Lung (tissue), 12 donors: Measurements from ENCODE around the gene DPH6. TPM values are rescaled to one million over a fixed set of nuclear protein-coding genes. Genes with fewer than 3 reads are reported as not detected.

ENCODE experiments used
- ATAC-seq: fragments of 200-7000 bp; cut with Tn5 transposase; one replicate; pipeline ENCODE4 v1.9.1; 2020; ENCODE audit warnings: moderate number of reproducible peaks; ENCODE audit not compliant: insufficient read depth, low FRiP score
- DNase-seq, 3 donors: peaks; one replicate each; pipeline ENCODE4 v3.0.0-alpha.2; 2013 to 2017
- H3K27ac ChIP-seq, 2 donors: one replicate each; pipeline ENCODE4 v1.5.1; 2013; ENCODE audit warnings: mild to moderate bottlenecking in 2 of 2, moderate library complexity in 2 of 2, control low read depth in 1 of 2, inconsistent platforms in 1 of 2, low read depth in 1 of 2, low read length in 1 of 2
- H3K27me3 ChIP-seq, 3 donors: one replicate each; pipeline ENCODE4 v1.5.1; 2013; ENCODE audit warnings: low read length in 2 of 3; ENCODE audit not compliant: control insufficient read depth in 3 of 3, insufficient read depth in 3 of 3
- H3K36me3 ChIP-seq, 4 donors: one replicate each; pipeline ENCODE4 v1.5.1; 2013; ENCODE audit warnings: low read length in 4 of 4, mild to moderate bottlenecking in 1 of 4, moderate library complexity in 1 of 4; ENCODE audit not compliant: control insufficient read depth in 4 of 4, insufficient read depth in 4 of 4
- H3K4me1 ChIP-seq, 5 donors: one replicate each; pipeline ENCODE4 v1.5.1; 2013; ENCODE audit warnings: low read length in 5 of 5, mild to moderate bottlenecking in 2 of 5, moderate library complexity in 1 of 5; ENCODE audit not compliant: control insufficient read depth in 5 of 5, insufficient read depth in 5 of 5
- H3K4me3 ChIP-seq: one replicate; pipeline ENCODE4 v1.5.1; 2013; ENCODE audit warnings: mild to moderate bottlenecking, control low read depth, moderate library complexity
- H3K9ac ChIP-seq, 2 donors: one replicate each; pipeline ENCODE4 v1.5.1; 2013; ENCODE audit warnings: low read length in 2 of 2, control low read depth in 1 of 2; ENCODE audit not compliant: insufficient read depth in 1 of 2
- H3K9me3 ChIP-seq, 4 donors: one replicate each; pipeline ENCODE4 v1.5.1; 2013; ENCODE audit warnings: low read length in 3 of 4, mild to moderate bottlenecking in 1 of 4, moderate library complexity in 1 of 4; ENCODE audit not compliant: control insufficient read depth in 4 of 4, insufficient read depth in 3 of 4
- CTCF ChIP-seq: IDR thresholded peaks from 2 replicates; pipeline ENCODE4 v1.5.1; 2012; ENCODE audit warnings: mild to moderate bottlenecking; ENCODE audit errors: control extremely low read depth, extremely low read depth
- WGBS, 2 donors: extraction: QIAGEN DNeasy Blood & Tissue Kit; methylation state at CpG; one replicate each; pipeline ENCODE4 v1.1.7; 2013; 5-methylcytosine and 5-hydroxymethylcytosine counted together
- polyA plus RNA-seq, 2 donors: library from polyadenylated mRNA; stranded (reverse); fragments of 200-250 nt; gene quantifications; one replicate each; pipeline ENCODE4 v1.2.1, GENCODE V29; 2013
- total RNA-seq, 2 donors: library from RNA; depleted of rRNA in 1 of 2; stranded (reverse); fragments of >200 nt in 1 of 2; gene quantifications; one replicate each; pipeline ENCODE4 v1.2.1, GENCODE V29; 2014 to 2021
- donor health status: control.
- donor health status: control.
- donor health status: Bipolar disorder and iron deficiency.
- donor health status: healthy.
- donor health status: DM: yes; HTN: yes; CAD: no.

DPH6 gene
- total and polyA plus RNA-seq, 4 donors, result 5.5 to 55.1 (median 14.8) TPM

GRCh38 chr15:35427496-35427895 is 118.5 kb downstream of the DPH6 start:
- no peak overlapping the region for H3K27ac ChIP-seq
- ATAC-seq, result no peak
- DNase-seq, result no peak
- no peaks in the 10 kb centered on the region for H3K27me3 ChIP-seq
- H3K9ac ChIP-seq, result no peak overlapping the region
- no peaks in the 10 kb centered on the region for H3K36me3 ChIP-seq
- H3K9me3 ChIP-seq, result no peaks in the 10 kb centered on the region
- H3K4me1 ChIP-seq, result no peaks in the 10 kb centered on the region
- no peak overlapping the region for H3K4me3 ChIP-seq
- no peak for TF ChIP-seq CTCF

GRCh38 chr15:35427091-35427490 is 118.9 kb downstream of the DPH6 start:
- Histone ChIP-seq H3K4me1 (no peaks in the 10 kb centered on the region), H3K9me3 (no peaks in the 10 kb centered on the region), H3K27ac (no peak overlapping the region), H3K36me3 (no peaks in the 10 kb centered on the region), H3K27me3 (no peaks in the 10 kb centered on the region), H3K4me3 (no peak overlapping the region), H3K9ac (no peak overlapping the region)
- ATAC-seq (no peak), DNase-seq (peak in 1 of 3 donors; percentile 21)
- TF ChIP-seq CTCF, result no peak
- 57 to 62% methylated on average over 3 of the region's 3 CpGs for WGBS, 2 donors

GRCh38 chr15:35410775-35411174 is 135.2 kb downstream of the DPH6 start:
- Histone ChIP-seq H3K27me3 (no peaks in the 10 kb centered on the region), H3K36me3 (peaks cover 0 to 6% (median 0%) of the 10 kb centered on the region in 4 donors), H3K4me3 (no peak overlapping the region), H3K27ac (no peak overlapping the region), H3K9ac (no peak overlapping the region), H3K9me3 (no peaks in the 10 kb centered on the region), H3K4me1 (no peaks in the 10 kb centered on the region)
- ATAC-seq (no peak), DNase-seq (peak in 2 of 3 donors; percentile 21 to 41)
- TF ChIP-seq CTCF, result no peak
- 78 to 83% methylated on average over 1 of the region's 1 CpG for WGBS, 2 donors

- 97% methylated on average over 3 of the region's 3 CpGs for WGBS, 2 donors
- H3K4me3 ChIP-seq, result no peak overlapping the region
- ATAC-seq (no peak), DNase-seq (no peak)
- no peaks in the 10 kb centered on the region for H3K27me3 ChIP-seq
- no peaks in the 10 kb centered on the region for H3K4me1 ChIP-seq
- peaks cover 0 to 3% (median 1%) of the 10 kb centered on the region in 4 donors for H3K36me3 ChIP-seq
- peaks cover 0 to 2% (median 0%) of the 10 kb centered on the region in 4 donors for H3K9me3 ChIP-seq
- no peak overlapping the region for H3K27ac ChIP-seq
- no peak overlapping the region for H3K9ac ChIP-seq
- TF ChIP-seq CTCF, result no peak
Measured at GRCh38 chr15:35399901-35400300, 146.1 kb downstream of the DPH6 start.
